Muscle of leg (tissue), 11 donors: ENCODE data around the gene UBAC1. TPM values are rescaled to one million over a fixed set of nuclear protein-coding genes. Genes with fewer than 3 reads are reported as not detected.
"Not testable (repeated sequence)": the region's sequence is repeated elsewhere in the genome, so short reads cannot be mapped to it uniquely, and the experiment has no call there.

Experiments used
- DNase-seq: peaks from one replicate; pipeline ENCODE4 v3.0.0; 2013
- H3K27ac ChIP-seq: one replicate; pipeline ENCODE4 v1.5.1; 2013; ENCODE audit warnings: mild to moderate bottlenecking, low read length, control low read depth
- H3K27me3 ChIP-seq: one replicate; pipeline ENCODE4 v1.6.1; 2013; ENCODE audit warnings: low read length; ENCODE audit not compliant: control insufficient read depth, insufficient read depth
- H3K36me3 ChIP-seq: one replicate; pipeline ENCODE4 v1.6.1; 2013; ENCODE audit warnings: low read length; ENCODE audit not compliant: control insufficient read depth, insufficient read depth
- H3K4me1 ChIP-seq: one replicate; pipeline ENCODE4 v1.6.1; 2013; ENCODE audit warnings: low read length; ENCODE audit not compliant: control insufficient read depth, insufficient read depth
- H3K4me3 ChIP-seq: one replicate; pipeline ENCODE4 v1.5.1; 2013; ENCODE audit warnings: low read length, control low read depth
- H3K9me3 ChIP-seq: replicated peaks from 2 replicates; pipeline ENCODE4 v1.6.1; 2013; ENCODE audit warnings: low read depth, low read length; ENCODE audit not compliant: control insufficient read depth
- WGBS: methylation state at CpG from one replicate; pipeline ENCODE4 v1.1.5; 2013; ENCODE audit warnings: missing lambda C conversion rate; ENCODE audit not compliant: insufficient coverage; 5-methylcytosine and 5-hydroxymethylcytosine counted together
- polyA plus RNA-seq, 8 donors: library from polyadenylated mRNA; unstranded; fragments of 120-200 nt; gene quantifications; one replicate each; pipeline versions ENCODE4 v1.2.1 to v1.2.3, GENCODE V29; 2013; ENCODE audit warnings: inconsistent platforms in 1 of 8, low replicate concordance in 1 of 8; ENCODE audit not compliant: insufficient read length in 8 of 8, insufficient read depth in 1 of 8
- total RNA-seq: library from RNA; stranded (reverse); fragments of 120-200 nt; gene quantifications from one replicate; pipeline ENCODE4 v1.2.4, GENCODE V29; 2013

Gene UBAC1
- total and polyA plus RNA-seq, 9 donors, result 34.1 to 51.8 (median 40.6) TPM

DNA sequence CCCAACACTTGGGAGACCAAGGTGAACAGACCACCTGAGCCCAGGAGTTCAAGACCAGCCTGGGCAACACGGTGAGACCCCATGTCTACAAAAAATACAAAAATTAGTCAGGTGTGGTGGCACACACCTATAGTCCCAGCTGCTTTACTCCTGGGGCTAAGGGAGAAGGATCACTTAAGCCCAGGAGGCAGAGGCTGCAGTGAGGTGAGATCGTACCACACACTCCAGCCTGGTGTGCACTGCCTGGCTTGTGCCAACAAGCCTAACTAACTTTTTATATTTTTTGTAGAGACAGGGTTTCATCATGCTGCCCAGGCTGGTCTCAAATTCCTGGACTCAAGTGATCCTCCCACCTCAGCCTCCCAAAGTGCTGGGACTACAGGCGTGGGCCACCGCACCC lies 10.3 kb downstream of the UBAC1 start:
- H3K4me3 ChIP-seq, H3K9me3 ChIP-seq, H3K27me3 ChIP-seq, DNase-seq: not testable (repeated sequence)
- Histone ChIP-seq H3K27ac (peak overlapping the region; percentile 15), H3K4me1 (peaks cover 36% of the 10 kb centered on the region), H3K36me3 (peaks cover 54% of the 10 kb centered on the region)
- WGBS, result no CpG with 5 or more reads among the region's 4 CpGs

DNA sequence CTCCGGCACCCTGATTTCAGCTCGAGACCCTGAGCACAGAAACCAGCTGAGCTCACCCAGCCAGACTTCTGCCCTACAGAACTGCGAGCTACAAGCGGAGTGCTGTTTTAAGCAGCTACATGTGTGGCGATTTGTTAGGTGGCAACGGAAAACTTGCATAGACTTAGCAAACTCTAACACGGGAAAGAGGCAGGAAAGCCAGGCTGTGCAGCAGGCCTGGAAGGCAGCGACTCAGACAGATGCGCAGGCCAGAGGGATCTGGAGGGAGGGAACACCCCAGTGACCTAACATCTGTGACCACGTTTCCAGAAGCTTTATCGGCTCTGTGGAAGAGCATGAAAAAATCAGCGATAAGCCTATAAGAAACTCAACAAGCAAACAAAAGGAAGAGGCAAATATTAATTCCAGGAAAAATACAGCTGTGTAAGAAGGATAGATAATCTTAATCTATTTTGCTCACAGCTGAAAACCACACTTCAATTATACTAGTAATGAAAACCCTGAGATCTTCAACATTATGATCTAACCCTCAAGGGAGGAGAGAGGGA lies 11.0 kb downstream of the UBAC1 start:
- Histone ChIP-seq H3K9me3 (no peaks in the 10 kb centered on the region), H3K36me3 (peaks cover 60% of the 10 kb centered on the region), H3K4me3 (no peak overlapping the region), H3K27me3 (no peaks in the 10 kb centered on the region), H3K27ac (peak overlapping the region; percentile 88), H3K4me1 (peaks cover 36% of the 10 kb centered on the region)
- peak; percentile 21 for DNase-seq
- WGBS, result 87% methylated on average over 9 of the region's 12 CpGs

- peak; percentile 69 for DNase-seq
- Histone ChIP-seq H3K27me3 (no peaks in the 10 kb centered on the region), H3K4me3 (no peak overlapping the region), H3K36me3 (peaks cover 61% of the 10 kb centered on the region), H3K4me1 (peaks cover 36% of the 10 kb centered on the region), H3K9me3 (no peaks in the 10 kb centered on the region), H3K27ac (peak overlapping the region; percentile 88)
- 67% methylated on average over 25 of the region's 26 CpGs for WGBS
Measured at GRCh38 chr9:135949501-135950134, 11.6 kb downstream of the UBAC1 start.

GRCh38 chr9:135948968-135949367 lies 12.2 kb downstream of the UBAC1 start:
- peaks cover 36% of the 10 kb centered on the region for H3K4me1 ChIP-seq
- H3K4me3 ChIP-seq, result no peak overlapping the region
- H3K36me3 ChIP-seq, result peaks cover 62% of the 10 kb centered on the region
- peak; percentile 28 for DNase-seq
- H3K27me3 ChIP-seq, result no peaks in the 10 kb centered on the region
- H3K9me3 ChIP-seq, result no peaks in the 10 kb centered on the region
- WGBS, result no CpG with 5 or more reads among the region's 4 CpGs
- H3K27ac ChIP-seq, result peak overlapping the region; percentile 88

DNA sequence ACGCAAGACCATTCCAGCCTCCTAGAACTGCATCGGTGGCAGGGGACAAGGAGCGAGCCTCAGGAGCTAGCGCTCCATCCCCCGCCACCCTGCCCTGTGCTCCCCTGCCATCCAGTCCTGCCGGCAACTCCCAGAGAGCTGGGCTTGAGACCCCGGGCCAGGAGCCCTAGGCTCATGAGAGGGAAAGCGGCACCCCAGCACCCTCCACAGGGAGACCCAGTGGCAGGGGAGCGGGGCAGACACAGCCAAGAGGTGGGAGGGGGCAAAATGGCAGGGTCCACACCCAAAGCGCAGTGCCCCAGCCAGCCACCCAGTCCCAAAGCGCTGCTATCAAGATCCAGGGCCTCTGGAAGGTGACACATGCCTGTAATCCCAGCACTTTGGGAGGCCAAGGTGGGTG lies 12.7 kb downstream of the UBAC1 start:
- Histone ChIP-seq H3K9me3 (no peaks in the 10 kb centered on the region), H3K4me3 (no peak overlapping the region), H3K4me1 (peaks cover 36% of the 10 kb centered on the region), H3K27ac (no peak overlapping the region), H3K36me3 (peaks cover 64% of the 10 kb centered on the region), H3K27me3 (no peaks in the 10 kb centered on the region)
- 97% methylated on average over 9 of the region's 11 CpGs for WGBS
- DNase-seq, result no peak

- Histone ChIP-seq H3K9me3 (no peaks in the 10 kb centered on the region), H3K36me3 (peaks cover 60% of the 10 kb centered on the region), H3K27me3 (no peaks in the 10 kb centered on the region), H3K4me1 (peaks cover 31% of the 10 kb centered on the region), H3K27ac (no peak overlapping the region), H3K4me3 (no peak overlapping the region)
- WGBS, result 89% methylated on average over 11 of the region's 18 CpGs
- DNase-seq, result no peak
Measured at GRCh38 chr9:135947582-135947981, 13.6 kb downstream of the UBAC1 start.

GRCh38 chr9:135947105-135947504 lies 14.1 kb downstream of the UBAC1 start:
- peaks cover 26% of the 10 kb centered on the region for H3K4me1 ChIP-seq
- H3K36me3 ChIP-seq, result peaks cover 58% of the 10 kb centered on the region
- H3K27ac ChIP-seq, result not testable (repeated sequence)

DNA sequence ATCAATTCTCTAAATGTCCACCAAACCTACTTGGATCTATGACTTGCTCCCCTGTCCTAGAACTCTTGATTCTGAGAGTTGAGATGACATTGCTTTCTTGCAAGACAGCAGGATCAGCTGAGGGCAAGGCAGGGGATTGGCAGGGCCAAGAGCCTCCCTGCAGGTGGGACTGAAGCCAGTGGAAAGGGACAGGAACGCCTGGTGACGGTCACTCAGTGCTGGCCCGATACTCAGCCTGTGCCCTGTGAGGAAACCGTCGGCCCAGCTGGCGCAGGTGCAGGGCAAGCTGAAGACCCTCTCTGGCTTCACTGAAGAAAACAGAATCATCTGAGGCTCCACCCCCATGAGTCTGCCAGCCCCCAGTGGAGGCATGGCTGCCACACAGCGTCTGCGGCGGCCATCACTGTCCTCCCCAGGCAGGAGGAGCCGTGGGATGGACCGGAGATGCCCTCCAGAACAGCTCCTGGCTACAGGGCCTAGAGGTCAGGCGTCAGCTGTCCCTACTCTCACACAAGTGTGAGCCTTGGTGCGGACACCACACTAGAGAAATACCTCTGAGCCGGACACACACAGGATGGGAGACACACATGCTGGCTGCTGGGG lies 14.7 kb downstream of the UBAC1 start:
- Histone ChIP-seq H3K4me1 (peaks cover 21% of the 10 kb centered on the region), H3K4me3 (no peak overlapping the region), H3K27ac (no peak overlapping the region), H3K27me3 (no peaks in the 10 kb centered on the region), H3K9me3 (no peaks in the 10 kb centered on the region), H3K36me3 (peaks cover 56% of the 10 kb centered on the region)
- DNase-seq, result no peak
- 91% methylated on average over 11 of the region's 14 CpGs for WGBS

More at GRCh38 chr9:135947105-135947504, 14.1 kb downstream of the UBAC1 start:
- WGBS, result 95% methylated on average over 12 of the region's 19 CpGs
- H3K4me3 ChIP-seq, H3K27me3 ChIP-seq, DNase-seq, H3K9me3 ChIP-seq: not testable (repeated sequence)

GRCh38 chr9:135945969-135946368 lies 15.2 kb downstream of the UBAC1 start:
- Histone ChIP-seq H3K4me1 (peaks cover 20% of the 10 kb centered on the region), H3K27ac (no peak overlapping the region), H3K27me3 (no peaks in the 10 kb centered on the region), H3K9me3 (no peaks in the 10 kb centered on the region), H3K4me3 (no peak overlapping the region), H3K36me3 (peaks cover 56% of the 10 kb centered on the region)
- WGBS, result 97% methylated on average over 13 of the region's 18 CpGs
- no peak for DNase-seq

DNA sequence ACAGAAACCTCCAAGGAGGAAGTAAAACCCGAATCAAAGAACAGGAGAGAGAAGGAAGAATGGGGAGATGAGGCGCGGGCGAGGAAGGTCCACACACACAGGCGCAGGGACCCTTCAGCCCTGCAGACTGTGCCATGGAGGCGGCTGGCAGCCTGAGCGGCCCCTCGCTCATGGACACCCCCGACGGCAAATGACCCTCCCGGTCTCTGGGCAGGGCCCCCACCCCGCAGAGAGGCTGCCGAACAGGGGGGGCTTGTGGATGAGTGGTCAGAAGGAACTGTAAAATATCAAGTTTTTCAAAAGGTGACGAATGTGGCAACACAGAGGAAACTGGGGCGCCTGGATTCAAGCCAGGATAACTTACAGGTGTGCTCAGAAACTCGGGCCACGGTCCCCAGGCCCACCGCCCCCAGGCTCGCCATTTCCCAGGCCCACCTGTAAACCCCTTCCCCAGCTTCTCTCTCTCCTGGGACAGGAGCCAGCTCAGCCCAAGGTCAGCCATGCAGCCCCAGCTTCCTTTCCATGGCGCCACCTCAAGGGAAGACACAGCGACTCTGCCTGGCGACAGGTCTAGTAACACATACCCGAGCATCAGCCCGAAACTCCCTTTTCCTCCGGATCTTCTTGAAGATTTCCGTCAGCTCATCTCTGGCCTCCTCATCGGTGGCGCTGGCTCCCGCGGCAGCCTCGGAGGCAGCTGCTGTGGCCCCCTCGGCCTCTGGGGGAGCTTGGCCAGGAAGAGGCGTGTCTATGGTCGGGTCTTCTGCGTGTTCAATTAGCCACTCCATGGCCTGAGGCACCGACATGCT lies 16.5 kb downstream of the UBAC1 start:
- H3K27me3 ChIP-seq, result no peaks in the 10 kb centered on the region
- no peaks in the 10 kb centered on the region for H3K9me3 ChIP-seq
- no peak overlapping the region for H3K27ac ChIP-seq
- WGBS, result 88% methylated on average over 32 of the region's 36 CpGs
- H3K4me3 ChIP-seq, result no peak overlapping the region
- no peak for DNase-seq
- peaks cover 13% of the 10 kb centered on the region for H3K4me1 ChIP-seq
- H3K36me3 ChIP-seq, result peaks cover 61% of the 10 kb centered on the region
